HG03469 (cell line): ENCODE measurements around the gene TMEFF2.

Experiments
- ATAC-seq: cut with Tn5 transposase; IDR thresholded peaks from one replicate; pipeline ENCODE4 v1.9.1; 2021; ENCODE audit warnings: mild to moderate bottlenecking, moderate library complexity, moderate number of reproducible peaks; ENCODE audit not compliant: unreplicated experiment

TMEFF2 gene

DNA sequence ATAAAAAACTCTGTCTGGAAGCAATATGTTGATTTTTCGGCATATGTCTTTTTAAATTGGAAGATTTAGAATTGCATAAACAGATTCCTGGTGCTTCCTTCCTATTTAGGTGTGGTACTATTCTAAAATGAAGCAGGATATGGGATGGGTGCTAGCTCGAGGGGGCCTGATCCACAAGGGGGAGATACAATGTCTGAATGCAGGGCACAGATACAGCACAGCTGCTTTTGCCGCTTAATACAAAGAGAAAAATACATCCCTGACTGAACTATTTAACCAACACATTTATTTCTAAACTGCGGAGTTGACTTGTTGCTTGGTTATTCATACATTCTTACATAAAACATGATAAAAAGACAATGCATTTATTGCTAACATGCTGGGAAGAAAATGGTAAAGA is 169.1 kb downstream of the TMEFF2 start:
- ATAC-seq = no peak

DNA sequence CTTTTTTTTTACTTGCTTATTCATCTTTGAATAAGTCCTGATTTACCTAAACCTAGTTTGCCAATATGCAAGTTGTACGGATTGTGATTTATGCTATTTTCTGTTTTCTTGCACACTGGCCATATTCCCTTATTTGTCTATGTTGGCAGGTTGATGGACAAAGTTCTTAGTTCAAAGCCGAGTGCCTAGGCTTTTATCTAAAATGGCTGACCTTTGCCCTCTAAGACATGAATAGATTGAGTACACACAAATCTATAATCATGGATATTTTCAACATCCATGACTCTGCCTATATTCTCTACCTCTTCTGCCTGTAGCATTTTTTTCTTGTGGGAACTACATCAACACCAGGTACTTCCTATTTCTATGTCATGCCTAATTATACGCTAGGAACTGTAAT is 171.7 kb downstream of the TMEFF2 start:
- no peak for ATAC-seq

DNA sequence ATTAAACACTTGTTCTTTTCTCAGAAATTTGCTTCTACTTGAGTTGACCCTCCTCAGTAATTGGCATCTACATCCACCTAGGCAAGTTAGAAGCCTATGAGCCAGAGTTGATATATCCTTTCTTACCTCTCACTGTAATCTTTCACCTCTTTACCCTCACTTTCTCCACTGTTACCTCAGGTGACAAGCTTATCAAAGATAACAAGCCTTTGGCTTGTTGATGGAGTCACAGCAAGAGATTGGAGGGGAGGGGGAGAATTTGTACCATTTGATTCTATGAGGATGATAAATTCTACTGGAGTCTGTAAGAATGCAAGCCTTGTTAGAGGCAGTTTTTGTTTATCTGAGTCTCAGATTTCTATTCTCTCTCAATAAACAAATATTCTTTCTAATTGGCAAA is 176.9 kb downstream of the TMEFF2 start:
- ATAC-seq = no peak

- no peak for ATAC-seq
These were observed 178.5 kb downstream of the TMEFF2 start for GRCh38 chr2:192016265-192016664.

GRCh38 chr2:192013211-192013610 is 181.5 kb downstream of the TMEFF2 start:
- ATAC-seq = no peak

- no peak for ATAC-seq
These were observed 183.5 kb downstream of the TMEFF2 start for GRCh38 chr2:192011196-192011595.

GRCh38 chr2:192010073-192010472 is 184.7 kb downstream of the TMEFF2 start:
- no peak for ATAC-seq

GRCh38 chr2:192007581-192008228 is 187.0 kb downstream of the TMEFF2 start:
- ATAC-seq = no peak

- ATAC-seq = no peak
These were observed 189.5 kb downstream of the TMEFF2 start for GRCh38 chr2:192005211-192005610.

GRCh38 chr2:192004188-192004963 is 190.4 kb downstream of the TMEFF2 start:
- ATAC-seq = peak; percentile 81

- ATAC-seq = no peak
These were observed 192.3 kb downstream of the TMEFF2 start for GRCh38 chr2:192002418-192002817.

GRCh38 chr2:192000196-192000980 is 194.3 kb downstream of the TMEFF2 start:
- no peak for ATAC-seq

- no peak for ATAC-seq
These were observed 195.5 kb downstream of the TMEFF2 start for GRCh38 chr2:191999101-191999841.

- no peak for ATAC-seq
These were observed 199.4 kb downstream of the TMEFF2 start for GRCh38 chr2:191995285-191995684.

DNA sequence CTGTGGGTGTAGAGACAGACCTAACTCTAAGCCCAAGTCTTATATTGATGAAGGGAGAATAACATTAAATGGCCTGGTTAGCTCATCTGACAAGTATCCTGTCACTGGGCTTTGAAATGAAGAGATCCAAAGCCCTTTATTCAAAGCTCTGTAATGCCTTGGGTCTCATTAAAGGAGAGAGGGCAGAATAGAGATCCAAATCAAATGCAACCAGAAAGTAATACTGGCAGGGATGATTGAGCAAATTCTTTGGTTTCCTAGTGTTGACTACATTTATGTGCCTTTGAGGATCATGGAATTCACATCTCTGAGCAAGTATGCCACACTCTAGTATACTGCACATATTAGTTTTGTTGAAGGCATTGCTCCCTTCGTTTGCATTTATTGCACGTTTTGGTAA is 200.0 kb downstream of the TMEFF2 start:
- ATAC-seq = no peak

GRCh38 chr2:191991442-191991841 is 203.3 kb downstream of the TMEFF2 start:
- no peak for ATAC-seq

DNA sequence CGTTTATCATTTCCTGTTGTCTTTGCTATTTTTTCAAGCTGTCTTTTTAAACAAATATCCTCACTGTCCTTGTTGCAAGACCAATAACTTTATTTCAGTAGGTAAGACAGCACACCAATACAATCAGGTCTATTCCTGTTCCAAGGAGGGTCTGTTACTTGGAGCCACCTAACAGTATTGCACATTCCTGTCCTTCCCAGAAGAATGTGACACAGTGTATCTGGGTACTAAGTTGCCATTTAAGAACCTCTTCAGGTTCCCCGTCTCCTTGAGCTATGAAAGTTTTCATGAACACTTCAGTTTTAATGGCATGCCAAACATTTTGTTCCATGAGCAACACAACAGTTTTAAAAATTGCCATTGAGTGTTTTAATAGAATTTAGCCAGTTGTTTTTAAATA is 209.0 kb downstream of the TMEFF2 start:
- no peak for ATAC-seq

DNA sequence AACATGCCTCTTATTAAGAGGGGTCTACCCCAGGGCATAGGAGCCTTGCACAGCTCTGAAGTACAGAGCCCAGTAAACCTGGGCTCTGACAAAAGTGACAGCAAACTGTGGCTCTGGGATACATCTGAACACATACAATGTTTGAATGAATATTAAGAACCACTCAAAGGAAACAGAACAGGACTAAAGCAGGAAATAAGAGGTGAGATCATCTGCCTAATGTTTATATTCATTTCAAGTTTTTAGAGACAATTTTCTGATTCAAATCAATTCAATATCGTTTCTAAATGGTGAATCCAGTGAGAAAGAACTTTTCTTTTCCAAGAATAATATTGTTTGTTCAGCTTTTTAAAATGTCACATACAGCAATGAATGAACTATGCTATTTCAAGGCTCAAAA is 211.1 kb downstream of the TMEFF2 start:
- no peak for ATAC-seq

DNA sequence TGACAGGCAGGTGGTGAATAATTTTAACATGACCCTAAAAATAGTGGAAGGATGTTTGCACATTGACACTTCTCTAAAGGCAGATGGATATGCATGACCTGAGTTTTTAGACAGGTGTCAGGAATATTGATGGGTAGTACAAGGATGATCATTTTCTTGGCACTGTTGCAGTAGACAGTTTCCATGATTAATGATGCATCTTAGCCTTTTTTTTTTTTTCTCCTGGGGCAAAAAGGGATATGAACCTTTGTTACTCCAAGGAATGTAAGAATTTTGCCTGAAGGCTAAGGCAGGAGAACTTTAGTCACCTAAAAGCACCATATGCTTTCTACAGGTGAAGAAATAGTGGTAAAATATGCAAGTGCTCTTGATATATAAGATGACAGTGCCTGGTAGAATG is 211.5 kb downstream of the TMEFF2 start:
- no peak for ATAC-seq

DNA sequence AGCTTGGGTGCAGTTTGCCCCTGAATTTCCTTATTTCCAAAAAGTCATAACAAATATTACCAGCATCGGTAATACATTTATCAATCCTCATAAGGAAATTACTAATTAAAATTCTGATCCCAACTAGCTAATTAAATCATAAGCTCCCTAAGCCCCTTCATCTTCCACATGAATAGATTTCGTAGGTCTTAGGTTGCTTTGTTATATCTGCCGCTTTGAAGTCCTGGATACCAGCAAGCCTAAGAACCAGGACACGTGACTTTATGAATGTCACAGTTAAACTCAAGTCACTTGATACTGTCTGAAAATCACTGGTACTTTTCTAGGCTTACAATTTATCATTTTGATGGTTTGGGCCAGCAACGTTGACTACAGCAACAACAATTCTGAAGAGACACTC is 213.0 kb downstream of the TMEFF2 start:
- no peak for ATAC-seq

- ATAC-seq = no peak
These were observed 214.2 kb downstream of the TMEFF2 start for GRCh38 chr2:191980483-191980882.
